Endometrial microvascular endothelial cells (primary cell): ENCODE results near the gene TMEM186. TPM values are rescaled to one million over a fixed set of nuclear protein-coding genes. Genes with fewer than 3 reads are reported as not detected.
"Not testable (repeated sequence)": the region's sequence is repeated elsewhere in the genome, so short reads cannot be mapped to it uniquely, and the experiment has no call there.

Source experiments
- in situ Hi-C: cut with HindIII; loops from 2 replicates; pipeline ENCODE4 v1.10.0; 2017; ENCODE audit warnings: low sequenced_read_pairs, low pct_unique_long_range_greater_than_20kb; ENCODE audit errors: inconsistent ontology term
- total RNA-seq: library from RNA; depleted of rRNA; stranded (reverse); fragments of >200 nt; gene quantifications from one replicate; pipeline ENCODE4 v1.2.3, GENCODE V29; 2015; ENCODE audit errors: inconsistent ontology term

The TMEM186 gene
- total RNA-seq, 1 donor from 2014 or later: 10.6 TPM

- in situ Hi-C loops: no loop called here
Observed at GRCh38 chr16:8751481-8752311, 45.7 kb downstream of the TMEM186 start.

GRCh38 chr16:8748944-8749343 is 48.5 kb downstream of the TMEM186 start:
- in situ Hi-C loops: not testable (repeated sequence)

Other genes starting within 250 kb of the TMEM186 start
- gene TMEM114, start 207.1 kb downstream of the TMEM186 start, total RNA-seq: not detected
- 16.1 TPM for gene METTL22, start 175.9 kb downstream of the TMEM186 start, total RNA-seq
- gene ABAT, start 123.0 kb downstream of the TMEM186 start, total RNA-seq: 0.56 TPM
- gene PMM2, start 200 bp upstream of the TMEM186 start, total RNA-seq: 55.6 TPM
- gene CARHSP1, start 71.4 kb upstream of the TMEM186 start, total RNA-seq: 59.3 TPM
- not detected for gene LITAFD, start 84.7 kb upstream of the TMEM186 start, total RNA-seq
- gene USP7, start 166.3 kb upstream of the TMEM186 start, total RNA-seq: 55.8 TPM